SKM-1 (cell line): ENCODE measurements around the gene ZNF695.

Experiments
- DNase-seq: peaks from one replicate; lab custom pipeline; 2025; ENCODE audit not compliant: unreplicated experiment; lab: John Stamatoyannopoulos, UW

ZNF695 gene

GRCh38 chr1:246959944-246960693 is 47.7 kb downstream of the ZNF695 start:
- DNase-seq = peak; percentile 96

DNA sequence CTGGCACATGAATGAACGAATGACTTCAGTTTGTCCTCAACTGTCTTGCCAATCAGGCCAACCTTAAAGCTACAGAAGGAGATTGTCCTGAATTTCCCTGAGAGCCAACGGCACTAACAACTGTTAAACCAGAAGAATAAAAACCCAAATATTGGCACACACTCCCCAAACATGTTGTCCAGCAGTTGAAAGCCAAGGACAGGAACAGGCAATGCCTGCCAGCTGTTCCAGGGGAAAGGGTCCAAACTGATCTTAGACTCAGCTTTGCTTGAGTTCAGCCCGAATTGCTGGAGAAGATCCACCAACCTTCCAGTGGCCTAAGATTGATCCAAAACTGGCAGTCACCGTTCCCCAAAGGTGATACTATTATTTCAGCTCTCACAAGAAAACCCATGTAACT is 53.7 kb downstream of the ZNF695 start:
- DNase-seq = no peak

DNA sequence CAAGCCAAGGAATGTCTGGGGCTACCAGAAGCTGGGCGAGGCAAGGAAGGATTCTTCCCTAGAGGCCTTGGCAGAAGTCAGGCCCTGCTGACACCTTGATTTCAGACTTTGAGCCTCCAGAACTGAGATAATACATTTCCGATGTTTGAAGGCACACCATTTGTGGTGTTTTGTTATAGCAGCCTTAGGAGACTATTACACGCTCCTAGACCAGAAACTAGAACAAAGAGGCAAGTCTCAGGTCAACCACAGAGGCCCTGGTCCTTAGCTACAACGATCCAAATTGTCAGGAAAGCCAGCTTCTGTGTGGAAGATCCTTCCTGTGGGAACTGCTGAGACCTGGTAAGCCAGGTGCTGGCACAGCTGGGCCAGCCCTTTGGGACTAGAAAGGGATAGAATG is 56.4 kb downstream of the ZNF695 start:
- DNase-seq = no peak

DNA sequence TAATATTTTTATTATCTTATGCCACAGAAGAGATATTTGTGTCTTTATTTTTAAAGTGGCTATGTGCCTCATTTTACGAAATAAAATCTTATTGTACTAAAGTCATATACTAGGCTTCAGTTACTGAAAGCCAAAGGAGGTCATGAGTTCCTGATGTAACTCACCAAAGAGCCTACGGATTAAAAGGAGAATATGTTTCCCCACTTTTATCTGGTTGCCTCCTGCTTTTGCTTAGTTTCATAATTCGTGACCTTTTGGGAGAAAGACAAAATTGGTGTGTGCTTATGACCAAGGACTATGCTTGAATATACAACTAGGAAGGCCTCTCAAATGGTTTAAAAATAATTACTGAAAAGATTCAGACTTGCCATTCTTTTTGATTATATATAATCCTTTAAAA is 57.9 kb downstream of the ZNF695 start:
- no peak for DNase-seq

- no peak for DNase-seq
These were observed 60.6 kb downstream of the ZNF695 start for GRCh38 chr1:246947255-246947654.

- DNase-seq = no peak
These were observed 61.5 kb downstream of the ZNF695 start for GRCh38 chr1:246946366-246946765.
